Hair follicle dermal papilla cell (primary cell): ENCODE measurements around the gene RAB21. TPM values are rescaled to one million over a fixed set of nuclear protein-coding genes. Genes with fewer than 3 reads are reported as not detected.

Source experiments
- total RNA-seq: library from RNA; depleted of rRNA; stranded (reverse); fragments of >200 nt; gene quantifications from 2 replicates; pipeline ENCODE4 v1.2.3, GENCODE V29; 2012

The RAB21 gene
- total RNA-seq, result 22.4 and 23.1 TPM in 2 replicates

DNA sequence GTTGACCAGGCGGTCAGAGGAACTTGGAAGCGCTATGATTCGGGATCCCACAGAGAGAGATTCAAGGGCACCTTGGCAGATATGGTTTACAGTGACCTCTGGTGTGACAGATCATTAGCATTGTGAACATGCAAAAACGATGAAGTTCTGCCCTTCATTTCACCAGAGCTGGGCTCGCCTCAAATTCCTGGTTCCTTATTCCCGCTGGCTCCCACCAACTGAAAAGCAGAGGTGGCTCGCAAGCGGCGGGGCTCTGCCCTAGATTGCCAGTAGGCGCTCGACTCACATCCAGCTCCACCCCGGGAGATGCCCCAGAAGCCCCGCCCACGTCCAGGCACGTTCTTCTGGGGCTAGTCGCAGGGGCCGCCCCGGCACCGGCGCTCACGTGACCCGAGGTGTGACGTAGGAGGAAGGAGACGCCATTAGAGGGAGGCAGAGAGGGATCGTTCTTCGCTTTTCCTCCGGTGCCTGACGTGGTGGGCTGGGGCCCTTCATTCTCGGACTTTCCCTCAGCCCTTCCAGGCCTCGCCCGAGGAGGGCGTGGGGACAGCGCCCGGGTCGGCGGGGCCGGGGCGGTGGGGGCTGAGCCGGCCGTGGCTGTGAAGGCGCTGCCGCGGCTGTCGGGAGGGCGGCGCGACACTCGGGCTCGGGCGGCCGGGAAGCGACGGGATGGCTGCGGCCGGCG lies at the start of gene RAB21:
TSS of gene RAB21 (plus strand) at position 403 of the 685 bp plus-strand sequence. CDS start at position 670, 267 bp downstream.

Other genes with a start within 250 kb of the RAB21 start
- gene ZFC3H1, start 91.0 kb upstream of the RAB21 start, total RNA-seq, result 24.9 and 36.2 TPM in 2 replicates
- gene THAP2, start 90.6 kb upstream of the RAB21 start, total RNA-seq, result 2.3 and 2.6 TPM in 2 replicates
- 23.3 and 33.9 TPM in 2 replicates for gene TMEM19, start 68.8 kb upstream of the RAB21 start, total RNA-seq
- 21.7 and 24.3 TPM in 2 replicates for gene TBC1D15, start 84.9 kb downstream of the RAB21 start, total RNA-seq
- gene TPH2, start 184.0 kb downstream of the RAB21 start, total RNA-seq, result not detected in 2 replicates